Measurements from ENCODE around the gene ATP5ME. TPM values are rescaled to one million over a fixed set of nuclear protein-coding genes. Genes with fewer than 3 reads are reported as not detected.

The ATP5ME gene
- total RNA-seq, 1 experiment from 2014 or later = 330 TPM

- Histone ChIP-seq H3K27me3 (ENCODE audit: insufficient read depth, low read length) (no peaks in the 10 kb centered on the region), H3K9ac (ENCODE audit: low read length) (no peak overlapping the region)
Measured at GRCh38 chr4:649293-649625, 24.8 kb downstream of the ATP5ME start.

More at GRCh38 chr4:649293-649625, 24.8 kb downstream of the ATP5ME start:
- ChIA-PET RAD21 (ENCODE audit: low non-redundant PET in 1 of 2, low total read pairs in 2 of 2, uncharacterized antibody in 2 of 2, unreplicated experiment in 2 of 2) (no interaction called here), POLR2A (no interaction called here), CTCF (no interaction called here)
- Histone ChIP-seq H4K20me1 (ENCODE audit: insufficient read depth) (no peaks in the 10 kb centered on the region), H3K4me3 (replicated peaks in 1 of 2; ENCODE audit: low read depth in 1 of 2, low read length in 2 of 2) (no peak overlapping the region), H3K9me3 (ENCODE audit: control insufficient read depth in 1 of 2, insufficient read depth in 1 of 2, low read depth in 1 of 2, low read length in 2 of 2) (no peaks in the 10 kb centered on the region), H3K4me2 (ENCODE audit: low read length) (no peak overlapping the region), H2AFZ (ENCODE audit: low read depth, low read length, poor library complexity, severe bottlenecking) (no peak overlapping the region), H3K27ac (ENCODE audit: low read depth, low read length) (no peak overlapping the region), H3K79me2 (ENCODE audit: insufficient read depth, low read length) (no peaks in the 10 kb centered on the region), H3K9me2 (ENCODE audit: insufficient read depth) (no peaks in the 10 kb centered on the region), H3K4me1 (ENCODE audit: control insufficient read depth in 1 of 2, insufficient read depth in 2 of 2, low read length in 2 of 2) (no peaks in the 10 kb centered on the region), H3K36me3 (ENCODE audit: control insufficient read depth in 1 of 2, insufficient read depth in 2 of 2, low read length in 2 of 2) (no peaks in the 10 kb centered on the region)
- no peak for TF ChIP-seq POLR2AphosphoS5 (IDR thresholded peaks at IDR 0.05; ENCODE audit: low read depth, low read length)
- TF ChIP-seq JUND (IDR thresholded peaks at IDR 0.05) = no peak
- no peak for TF ChIP-seq ATF3 (IDR thresholded peaks at IDR 0.05)
- TF ChIP-seq FOSL1 (IDR thresholded peaks at IDR 0.05; ENCODE audit: low read depth) = no peak
- no peak for TF ChIP-seq CEBPB (IDR thresholded peaks at IDR 0.05; ENCODE audit: low read depth)
- no peak for TF ChIP-seq EGR1 (IDR thresholded peaks at IDR 0.05; ENCODE audit: low read depth)
- no peak for TF ChIP-seq ZBTB33 (IDR thresholded peaks at IDR 0.05; ENCODE audit: extremely low read depth, insufficient replicate concordance, low read length)
- TF ChIP-seq EZH2 (IDR thresholded peaks at IDR 0.05) = no peak
- no peak for TF ChIP-seq SIN3A (IDR thresholded peaks at IDR 0.05; ENCODE audit: low read depth)
- TF ChIP-seq CTCF (IDR thresholded peaks at IDR 0.05 in 2 of 3, conservative IDR thresholded peaks at IDR 0.05 in 1 of 3; ENCODE audit: borderline replicate concordance in 1 of 3, insufficient read depth in 1 of 3, low read depth in 2 of 3, low read length in 2 of 3) = no peak
- TF ChIP-seq REST (IDR thresholded peaks at IDR 0.05; ENCODE audit: low read depth) = no peak
- no peak for TF ChIP-seq ZNF274 (IDR thresholded peaks at IDR 0.05; ENCODE audit: low read depth, low read length)
- no peak for TF ChIP-seq RAD21 (IDR thresholded peaks at IDR 0.05; ENCODE audit: low read depth)
- TF ChIP-seq POLR2A (IDR thresholded peaks at IDR 0.05; ENCODE audit: borderline replicate concordance, extremely low read depth, insufficient read depth, insufficient read length) = no peak
- no peak for TF ChIP-seq TCF7L2 (IDR thresholded peaks at IDR 0.05; ENCODE audit: borderline replicate concordance, extremely low read depth, insufficient read depth, insufficient read length)
- TF ChIP-seq SP1 (IDR thresholded peaks at IDR 0.05; ENCODE audit: low read depth) = no peak
- TF ChIP-seq EZH2phosphoT487 (IDR thresholded peaks at IDR 0.05; ENCODE audit: borderline replicate concordance) = no peak
- no peak for TF ChIP-seq SRF (IDR thresholded peaks at IDR 0.05; ENCODE audit: low read depth)
- TF ChIP-seq ELF1 (IDR thresholded peaks at IDR 0.05; ENCODE audit: borderline replicate concordance, low read depth) = no peak
- TF ChIP-seq ZFX (IDR thresholded peaks at IDR 0.05) = no peak
- intact Hi-C loops (cut with micrococcal nuclease) = no loop called here
- DNase-seq (ENCODE audit: low read depth, low spot score) (no peak), ATAC-seq (no peak)
- no TSS peak for BruUV-seq (replicated peaks)
